DND-41 (cell line): ENCODE measurements around the gene FAM120A.

ENCODE experiments used
- ATAC-seq: fragments of 200-7000 bp; cut with Tn5 transposase; 3 replicates; pipeline ENCODE4 v1.9.1; 2021; ENCODE audit warnings: low read depth; ENCODE audit not compliant: insufficient read depth
- DNase-seq: peaks from one replicate; pipeline ENCODE4 v3.0.0-alpha.2; 2020
- H2AFZ ChIP-seq: 2 replicates; pipeline ENCODE4 v1.6.0; 2012; ENCODE audit warnings: low read depth, low read length
- H3K27ac ChIP-seq: 2 replicates; pipeline ENCODE4 v1.5.1; 2012; ENCODE audit warnings: low read length, inconsistent platforms
- H3K27me3 ChIP-seq: fragments of 200-600 bp; sonication (generic); 2 replicates; pipeline ENCODE4 v1.6.0; 2012; ENCODE audit warnings: low read length, mild to moderate bottlenecking, inconsistent platforms; ENCODE audit not compliant: insufficient read depth, poor library complexity
- H3K36me3 ChIP-seq: 2 replicates; pipeline ENCODE4 v1.5.1; 2012; ENCODE audit warnings: low read length, inconsistent platforms; ENCODE audit not compliant: insufficient read depth
- H3K4me1 ChIP-seq: 2 replicates; pipeline ENCODE4 v1.5.1; 2012; ENCODE audit warnings: mild to moderate bottlenecking, low read length; ENCODE audit not compliant: insufficient read depth
- H3K4me2 ChIP-seq: 2 replicates; pipeline ENCODE4 v1.6.0; 2012; ENCODE audit warnings: mild to moderate bottlenecking, moderate library complexity, low read length, inconsistent platforms; ENCODE audit not compliant: insufficient read depth
- H3K4me3 ChIP-seq, 2 experiments: fragments of 200-600 bp in 1 of 2; shearing (Covaris generic) in 1 of 2; 2 replicates each; pipeline ENCODE4 v1.5.1; 2012 to 2016; ENCODE audit warnings: inconsistent platforms in 2 of 2, low read length in 2 of 2, mild to moderate bottlenecking in 2 of 2, low read depth in 1 of 2, moderate library complexity in 1 of 2
- H3K79me2 ChIP-seq: 2 replicates; pipeline ENCODE4 v1.6.0; 2012; ENCODE audit warnings: low read length, inconsistent platforms; ENCODE audit not compliant: insufficient read depth
- H3K9ac ChIP-seq: 2 replicates; pipeline ENCODE4 v1.6.0; 2012; ENCODE audit warnings: low read depth, mild to moderate bottlenecking, inconsistent platforms, low read length, moderate library complexity
- H3K9me3 ChIP-seq: 2 replicates; pipeline ENCODE4 v1.5.1; 2012; ENCODE audit warnings: low read length, moderate library complexity, mild to moderate bottlenecking, inconsistent platforms; ENCODE audit not compliant: insufficient read depth, severe bottlenecking
- H4K20me1 ChIP-seq: 2 replicates; pipeline ENCODE4 v1.6.0; 2012; ENCODE audit warnings: low read length; ENCODE audit not compliant: insufficient read depth
- CTCF ChIP-seq: IDR thresholded peaks from 2 replicates; pipeline ENCODE4 v1.5.1; 2012; ENCODE audit warnings: borderline replicate concordance, low read length, moderate library complexity, mild to moderate bottlenecking; ENCODE audit not compliant: poor library complexity, severe bottlenecking; ENCODE audit errors: extremely low read depth
- EZH2 ChIP-seq: IDR thresholded peaks from 3 replicates; pipeline ENCODE4 v1.6.1; 2012; ENCODE audit warnings: borderline replicate concordance, low read depth, mild to moderate bottlenecking, moderate library complexity, low read length, inconsistent platforms; ENCODE audit not compliant: severe bottlenecking

FAM120A gene

GRCh38 chr9:93613174-93613573 is 161.7 kb downstream of the FAM120A start:
- Histone ChIP-seq H3K9ac (no peak overlapping the region), H4K20me1 (peaks cover 37% of the 10 kb centered on the region), H3K36me3 (no peaks in the 10 kb centered on the region; the same call in 1 of the 2 replicates), H3K27me3 (no peaks in the 10 kb centered on the region), H3K4me3 (no peak overlapping the region), H3K4me2 (no peak overlapping the region), H3K4me1 (no peaks in the 10 kb centered on the region), H3K9me3 (peaks cover 10% of the 10 kb centered on the region), H3K79me2 (peaks cover 93% of the 10 kb centered on the region), H3K27ac (no peak overlapping the region), H2AFZ (no peak overlapping the region)
- ATAC-seq = no peak
- no peak for DNase-seq
- TF ChIP-seq EZH2 (no peak), CTCF (no peak)

GRCh38 chr9:93613791-93614190 is 162.3 kb downstream of the FAM120A start:
- H3K27me3 ChIP-seq = no peaks in the 10 kb centered on the region
- no peak overlapping the region for H2AFZ ChIP-seq
- H3K79me2 ChIP-seq = peaks cover 93% of the 10 kb centered on the region
- ATAC-seq = no peak
- DNase-seq = no peak
- H3K9ac ChIP-seq = no peak overlapping the region
- no peak overlapping the region for H3K27ac ChIP-seq
- H3K4me2 ChIP-seq = no peak overlapping the region
- no peaks in the 10 kb centered on the region for H3K4me1 ChIP-seq
- no peak for TF ChIP-seq EZH2
- no peak for TF ChIP-seq CTCF
- H3K4me3 ChIP-seq = no peak overlapping the region
- peaks cover 43% of the 10 kb centered on the region for H4K20me1 ChIP-seq
- peaks cover 10% of the 10 kb centered on the region for H3K9me3 ChIP-seq
- H3K36me3 ChIP-seq = no peaks in the 10 kb centered on the region; the same call in 1 of the 2 replicates

- Histone ChIP-seq H3K27ac (no peak overlapping the region), H3K79me2 (peaks cover 93% of the 10 kb centered on the region)
- no peak for TF ChIP-seq EZH2
- TF ChIP-seq CTCF = no peak
These were observed 163.5 kb downstream of the FAM120A start for GRCh38 chr9:93614830-93615468.

More at GRCh38 chr9:93614830-93615468, 163.5 kb downstream of the FAM120A start:
- H2AFZ ChIP-seq = no peak overlapping the region
- no peak overlapping the region for H3K9ac ChIP-seq
- ATAC-seq = no peak
- H3K4me2 ChIP-seq = no peak overlapping the region
- H3K4me1 ChIP-seq = no peaks in the 10 kb centered on the region
- peaks cover under 1% of the 10 kb centered on the region for H3K9me3 ChIP-seq
- H4K20me1 ChIP-seq = peaks cover 54% of the 10 kb centered on the region
- H3K4me3 ChIP-seq = no peak overlapping the region
- no peaks in the 10 kb centered on the region; the same call in 1 of the 2 replicates for H3K36me3 ChIP-seq
- no peak for DNase-seq
- H3K27me3 ChIP-seq = no peaks in the 10 kb centered on the region
